HepG2 (cell line): ENCODE results near the gene LMAN2. TPM values are rescaled to one million over a fixed set of nuclear protein-coding genes. Genes with fewer than 3 reads are reported as not detected.

Source experiments
- ATM ChIP-seq: fragments of 450-650 bp; IDR thresholded peaks from 2 replicates; pipeline ENCODE4 v1.7.1; 2017; ENCODE audit warnings: mild to moderate bottlenecking, borderline replicate concordance
- ELF1 ChIP-seq: sonication (generic); formaldehyde crosslinking; IDR thresholded peaks from 2 replicates; pipeline ENCODE4 v1.4.0; 2020; ENCODE audit warnings: missing genetic modification reagents
- FOXC1 ChIP-seq: sonication (generic); formaldehyde crosslinking; IDR thresholded peaks from 2 replicates; pipeline ENCODE4 v1.8.0; 2022; ENCODE audit warnings: mild to moderate bottlenecking, missing genetic modification reagents, borderline replicate concordance
- HMGA1 ChIP-seq: sonication (generic); formaldehyde crosslinking; conservative IDR thresholded peaks from 2 replicates; pipeline ENCODE4 v1.4.0; 2020; ENCODE audit warnings: missing genetic modification reagents
- LCORL ChIP-seq, 2 experiments: fragments of 450-650 bp in 1 of 2; sonication (generic) in 1 of 2; formaldehyde crosslinking in 1 of 2; IDR thresholded peaks; 2 replicates each; pipeline versions ENCODE4 v1.5.0 to v1.6.1; 2017 to 2020; ENCODE audit warnings: antibody characterized with exemption in 1 of 2, missing genetic modification reagents in 1 of 2
- NFE2L1 ChIP-seq: sonication (generic); formaldehyde crosslinking; IDR thresholded peaks from 2 replicates; pipeline ENCODE4 v1.4.0; 2020; ENCODE audit warnings: missing genetic modification reagents, mild to moderate bottlenecking, borderline replicate concordance
- PHF8 ChIP-seq: sonication (generic); formaldehyde crosslinking; IDR thresholded peaks from 2 replicates; pipeline ENCODE4 v1.5.0; 2020; ENCODE audit warnings: missing genetic modification reagents
- PPARG ChIP-seq: conservative IDR thresholded peaks from 2 replicates; pipeline ENCODE4 v1.6.1; 2016; ENCODE audit warnings: missing biosample characterization, missing genetic modification reagents
- RNF2 ChIP-seq: fragments of 450-650 bp; conservative IDR thresholded peaks from 2 replicates; pipeline ENCODE4 v1.6.1; 2016; ENCODE audit warnings: low read depth
- U2AF2 ChIP-seq: fragments of 200-400 bp; formaldehyde crosslinking; IDR thresholded peaks from 2 replicates; pipeline ENCODE4 v1.6.1; 2017; ENCODE audit warnings: low read depth, mild to moderate bottlenecking, low read length
- ZNF720 ChIP-seq: sonication (generic); formaldehyde crosslinking; IDR thresholded peaks from 2 replicates; pipeline ENCODE4 v1.4.0; 2020; ENCODE audit warnings: missing genetic modification reagents
- ZNF776 ChIP-seq: sonication (generic); formaldehyde crosslinking; IDR thresholded peaks from 2 replicates; pipeline ENCODE4 v1.4.0; 2020; ENCODE audit warnings: mild to moderate bottlenecking, missing genetic modification reagents
- polyA plus RNA-seq, 8 experiments: library from polyadenylated mRNA; depleted of rRNA in 3 of 8; stranded (reverse) in 7 of 8; unstranded in 1 of 8; fragments of >200 nt; fragmentation: Illumina TruSeq in 4 of 8; extraction: Trizol in 4 of 8; gene quantifications; 2 replicates each; pipeline versions ENCODE4 v1.2.1 to v1.2.3, GENCODE V29; 2011 to 2016; ENCODE audit warnings: low read depth in 4 of 8, missing spikeins in 1 of 8, mixed read lengths in 1 of 8; ENCODE audit not compliant: insufficient read depth in 1 of 8
- total RNA-seq, 5 experiments: library from RNA; depleted of rRNA; stranded (reverse); fragments of >200 nt; fragmentation: Illumina TruSeq; extraction: Trizol; gene quantifications; 2 replicates each; pipeline ENCODE4 v1.2.3, GENCODE V29; 2016; ENCODE audit warnings: low read depth in 1 of 5
- TF ChIP-seq, protein P1 (sequence below): IDR thresholded peaks from 2 replicates; pipeline ENCODE4 v1.6.1; 2016; ENCODE audit warnings: missing genetic modification reagents, missing compliant biosample characterization
- TF ChIP-seq, protein P2 (sequence below): IDR thresholded peaks from 2 replicates; pipeline ENCODE4 v1.6.1; 2016; ENCODE audit warnings: mild to moderate bottlenecking
- TF ChIP-seq, protein P3 (sequence below): sonication (generic); formaldehyde crosslinking; IDR thresholded peaks from 2 replicates; pipeline ENCODE4 v1.5.0; 2020; ENCODE audit warnings: missing genetic modification reagents
- TF ChIP-seq, protein P4 (sequence below): sonication (generic); formaldehyde crosslinking; IDR thresholded peaks from 2 replicates; pipeline ENCODE4 v1.9.0; 2022; ENCODE audit warnings: missing genetic modification reagents, mild to moderate bottlenecking, borderline replicate concordance
- TF ChIP-seq, protein P5 (sequence below): conservative IDR thresholded peaks from 2 replicates; pipeline ENCODE4 v1.6.1; 2018; ENCODE audit warnings: missing genetic modification reagents
- TF ChIP-seq, protein P6 (sequence below): sonication (generic); formaldehyde crosslinking; IDR thresholded peaks from 2 replicates; pipeline ENCODE4 v1.5.1; 2020; ENCODE audit warnings: mild to moderate bottlenecking, missing genetic modification reagents, moderate library complexity
- TF ChIP-seq, protein P7 (sequence below): sonication (generic); formaldehyde crosslinking; IDR thresholded peaks from 2 replicates; pipeline ENCODE4 v1.5.0; 2020; ENCODE audit warnings: missing genetic modification reagents, mild to moderate bottlenecking, borderline replicate concordance

The LMAN2 gene
- total and polyA plus RNA-seq, 2 of the 13 experiments (the other 11 are each of a cell fraction or from before 2014, with no cell fraction given): 191 to 197 TPM

DNA sequence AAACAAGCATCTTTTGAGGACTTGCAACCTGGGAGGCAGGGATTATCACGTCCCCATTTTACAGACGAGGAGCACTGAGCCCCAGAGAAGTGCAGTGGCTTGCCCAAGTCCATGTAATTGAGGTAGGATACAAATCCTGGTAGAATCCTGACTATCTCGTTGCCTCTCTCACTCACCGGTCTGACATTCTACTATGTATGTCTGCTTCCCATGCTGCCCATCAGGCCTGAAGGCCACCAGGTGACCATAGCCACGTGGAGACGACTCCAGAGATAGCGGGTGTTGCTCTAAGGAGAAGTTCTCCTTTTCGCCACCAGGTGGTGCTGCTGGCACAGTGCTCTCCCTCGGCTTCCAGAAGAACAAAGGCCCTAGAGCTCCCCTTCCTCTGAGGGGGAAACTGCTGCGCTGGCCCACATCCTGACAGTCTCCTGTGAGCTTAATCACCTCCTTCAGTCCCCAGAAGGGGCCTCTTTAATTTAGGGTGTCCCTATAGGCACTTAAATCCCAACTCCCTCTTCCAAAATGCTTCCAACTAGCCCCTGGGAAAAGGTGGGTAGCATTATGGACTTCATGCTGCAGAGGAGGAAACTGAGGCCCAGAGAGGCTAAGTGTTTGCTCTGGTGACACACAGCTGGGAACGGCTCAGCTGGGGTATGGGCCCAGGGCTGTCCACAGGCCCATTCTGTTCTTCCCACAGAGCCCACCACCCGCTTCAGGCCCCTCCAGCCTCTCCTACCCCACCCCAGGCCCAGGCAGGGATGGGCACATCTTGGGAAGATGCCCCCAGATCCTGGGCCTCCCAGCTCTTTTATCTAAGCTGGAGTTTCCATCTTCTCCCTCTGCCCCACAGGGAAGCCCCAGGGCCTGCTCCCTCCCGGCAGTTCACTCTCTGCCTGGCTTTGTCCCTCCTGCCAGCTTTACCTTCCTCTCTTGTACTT lies 39.2 kb upstream of the LMAN2 start (continued):
- TF ChIP-seq, protein P1, sequence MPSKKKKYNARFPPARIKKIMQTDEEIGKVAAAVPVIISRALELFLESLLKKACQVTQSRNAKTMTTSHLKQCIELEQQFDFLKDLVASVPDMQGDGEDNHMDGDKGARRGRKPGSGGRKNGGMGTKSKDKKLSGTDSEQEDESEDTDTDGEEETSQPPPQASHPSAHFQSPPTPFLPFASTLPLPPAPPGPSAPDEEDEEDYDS (CRISPR knock-in tag): no peak
- TF ChIP-seq ZNF776 (CRISPR knock-in tag): no peak
- TF ChIP-seq, protein P2, sequence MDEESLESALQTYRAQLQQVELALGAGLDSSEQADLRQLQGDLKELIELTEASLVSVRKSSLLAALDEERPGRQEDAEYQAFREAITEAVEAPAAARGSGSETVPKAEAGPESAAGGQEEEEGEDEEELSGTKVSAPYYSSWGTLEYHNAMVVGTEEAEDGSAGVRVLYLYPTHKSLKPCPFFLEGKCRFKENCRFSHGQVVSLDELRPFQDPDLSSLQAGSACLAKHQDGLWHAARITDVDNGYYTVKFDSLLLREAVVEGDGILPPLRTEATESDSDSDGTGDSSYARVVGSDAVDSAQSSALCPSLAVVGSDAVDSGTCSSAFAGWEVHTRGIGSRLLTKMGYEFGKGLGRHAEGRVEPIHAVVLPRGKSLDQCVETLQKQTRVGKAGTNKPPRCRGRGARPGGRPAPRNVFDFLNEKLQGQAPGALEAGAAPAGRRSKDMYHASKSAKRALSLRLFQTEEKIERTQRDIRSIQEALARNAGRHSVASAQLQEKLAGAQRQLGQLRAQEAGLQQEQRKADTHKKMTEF (CRISPR knock-in tag): no peak; the same call in 1 of the 2 replicates
- TF ChIP-seq, protein P3, sequence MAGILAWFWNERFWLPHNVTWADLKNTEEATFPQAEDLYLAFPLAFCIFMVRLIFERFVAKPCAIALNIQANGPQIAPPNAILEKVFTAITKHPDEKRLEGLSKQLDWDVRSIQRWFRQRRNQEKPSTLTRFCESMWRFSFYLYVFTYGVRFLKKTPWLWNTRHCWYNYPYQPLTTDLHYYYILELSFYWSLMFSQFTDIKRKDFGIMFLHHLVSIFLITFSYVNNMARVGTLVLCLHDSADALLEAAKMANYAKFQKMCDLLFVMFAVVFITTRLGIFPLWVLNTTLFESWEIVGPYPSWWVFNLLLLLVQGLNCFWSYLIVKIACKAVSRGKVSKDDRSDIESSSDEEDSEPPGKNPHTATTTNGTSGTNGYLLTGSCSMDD (CRISPR knock-in tag): no peak
- 0 out of 2 replicates have a peak, but pooled peaks have one; percentile 28 for TF ChIP-seq PPARG (CRISPR knock-in tag)
- TF ChIP-seq FOXC1: no peak
- TF ChIP-seq, protein P4, sequence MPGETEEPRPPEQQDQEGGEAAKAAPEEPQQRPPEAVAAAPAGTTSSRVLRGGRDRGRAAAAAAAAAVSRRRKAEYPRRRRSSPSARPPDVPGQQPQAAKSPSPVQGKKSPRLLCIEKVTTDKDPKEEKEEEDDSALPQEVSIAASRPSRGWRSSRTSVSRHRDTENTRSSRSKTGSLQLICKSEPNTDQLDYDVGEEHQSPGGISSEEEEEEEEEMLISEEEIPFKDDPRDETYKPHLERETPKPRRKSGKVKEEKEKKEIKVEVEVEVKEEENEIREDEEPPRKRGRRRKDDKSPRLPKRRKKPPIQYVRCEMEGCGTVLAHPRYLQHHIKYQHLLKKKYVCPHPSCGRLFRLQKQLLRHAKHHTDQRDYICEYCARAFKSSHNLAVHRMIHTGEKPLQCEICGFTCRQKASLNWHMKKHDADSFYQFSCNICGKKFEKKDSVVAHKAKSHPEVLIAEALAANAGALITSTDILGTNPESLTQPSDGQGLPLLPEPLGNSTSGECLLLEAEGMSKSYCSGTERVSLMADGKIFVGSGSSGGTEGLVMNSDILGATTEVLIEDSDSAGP (CRISPR knock-in tag): peak; percentile 39; the same call in 1 of the 2 replicates
- TF ChIP-seq, protein P5, sequence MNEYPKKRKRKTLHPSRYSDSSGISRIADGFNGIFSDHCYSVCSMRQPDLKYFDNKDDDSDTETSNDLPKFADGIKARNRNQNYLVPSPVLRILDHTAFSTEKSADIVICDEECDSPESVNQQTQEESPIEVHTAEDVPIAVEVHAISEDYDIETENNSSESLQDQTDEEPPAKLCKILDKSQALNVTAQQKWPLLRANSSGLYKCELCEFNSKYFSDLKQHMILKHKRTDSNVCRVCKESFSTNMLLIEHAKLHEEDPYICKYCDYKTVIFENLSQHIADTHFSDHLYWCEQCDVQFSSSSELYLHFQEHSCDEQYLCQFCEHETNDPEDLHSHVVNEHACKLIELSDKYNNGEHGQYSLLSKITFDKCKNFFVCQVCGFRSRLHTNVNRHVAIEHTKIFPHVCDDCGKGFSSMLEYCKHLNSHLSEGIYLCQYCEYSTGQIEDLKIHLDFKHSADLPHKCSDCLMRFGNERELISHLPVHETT (CRISPR knock-in tag): 0 out of 2 replicates have a peak, but pooled peaks have one; percentile 27
- TF ChIP-seq ELF1 (CRISPR knock-in tag): no peak
- no peak for TF ChIP-seq ATM
- TF ChIP-seq, protein P6, sequence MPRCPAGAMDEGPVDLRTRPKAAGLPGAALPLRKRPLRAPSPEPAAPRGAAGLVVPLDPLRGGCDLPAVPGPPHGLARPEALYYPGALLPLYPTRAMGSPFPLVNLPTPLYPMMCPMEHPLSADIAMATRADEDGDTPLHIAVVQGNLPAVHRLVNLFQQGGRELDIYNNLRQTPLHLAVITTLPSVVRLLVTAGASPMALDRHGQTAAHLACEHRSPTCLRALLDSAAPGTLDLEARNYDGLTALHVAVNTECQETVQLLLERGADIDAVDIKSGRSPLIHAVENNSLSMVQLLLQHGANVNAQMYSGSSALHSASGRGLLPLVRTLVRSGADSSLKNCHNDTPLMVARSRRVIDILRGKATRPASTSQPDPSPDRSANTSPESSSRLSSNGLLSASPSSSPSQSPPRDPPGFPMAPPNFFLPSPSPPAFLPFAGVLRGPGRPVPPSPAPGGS: no peak
- no peak for TF ChIP-seq U2AF2
- TF ChIP-seq ZNF720 (CRISPR knock-in tag): no peak
- no peak; the same call in 1 of the 2 replicates for TF ChIP-seq PHF8 (CRISPR knock-in tag)
- TF ChIP-seq, protein P7, sequence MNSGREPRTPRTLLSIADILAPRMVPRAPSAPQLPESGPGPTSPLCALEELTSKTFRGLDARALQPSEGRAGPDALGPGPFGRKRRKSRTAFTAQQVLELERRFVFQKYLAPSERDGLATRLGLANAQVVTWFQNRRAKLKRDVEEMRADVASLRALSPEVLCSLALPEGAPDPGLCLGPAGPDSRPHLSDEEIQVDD (CRISPR knock-in tag): no peak
- no peak for TF ChIP-seq HMGA1 (CRISPR knock-in tag)
- TF ChIP-seq LCORL (IDR thresholded peaks at IDR 0.05): no peak
- TF ChIP-seq LCORL (CRISPR knock-in tag; IDR thresholded peaks at IDR 0.05): no peak; the same call in 1 of the 2 replicates
- TF ChIP-seq RNF2: 0 out of 2 replicates have a peak, but pooled peaks have one; percentile 37
- TF ChIP-seq NFE2L1 (CRISPR knock-in tag): no peak
